Hepatocyte (in vitro differentiated cells): ENCODE results near the gene PRLHR. TPM values are rescaled to one million over a fixed set of nuclear protein-coding genes. Genes with fewer than 3 reads are reported as not detected.

Source experiments
- DNase-seq: peaks from one replicate; pipeline ENCODE4 v3.0.0-alpha.2; 2016; ENCODE audit warnings: low spot score
- H2AFZ ChIP-seq: fragments of 200-600 bp; sonication (generic); 2 replicates; pipeline ENCODE4 v1.6.0; 2016; ENCODE audit warnings: antibody characterized with exemption, mild to moderate bottlenecking
- H3K27ac ChIP-seq: fragments of 200-600 bp; sonication (generic); 2 replicates; pipeline ENCODE4 v1.5.1; 2016; ENCODE audit warnings: mild to moderate bottlenecking
- H3K27me3 ChIP-seq: fragments of 200-600 bp; sonication (generic); 2 replicates; pipeline ENCODE4 v1.6.1; 2016
- H3K36me3 ChIP-seq: fragments of 200-600 bp; sonication (generic); replicated peaks from 2 replicates; pipeline ENCODE4 v1.5.1; 2016; ENCODE audit warnings: low read depth; ENCODE audit not compliant: insufficient read depth
- H3K4me1 ChIP-seq: fragments of 200-600 bp; sonication (generic); 2 replicates; pipeline ENCODE4 v1.5.1; 2016; ENCODE audit warnings: mild to moderate bottlenecking, moderate library complexity; ENCODE audit not compliant: insufficient read depth
- H3K4me2 ChIP-seq: fragments of 200-600 bp; sonication (generic); 2 replicates; pipeline ENCODE4 v1.6.0; 2016
- H3K4me3 ChIP-seq: fragments of 200-600 bp; sonication (generic); 2 replicates; pipeline ENCODE4 v1.5.1; 2016; ENCODE audit warnings: mild to moderate bottlenecking
- H3K79me2 ChIP-seq: fragments of 200-600 bp; sonication (generic); 2 replicates; pipeline ENCODE4 v1.6.0; 2017; ENCODE audit warnings: mild to moderate bottlenecking
- H3K9me2 ChIP-seq: fragments of 200-600 bp; sonication (generic); replicated peaks from 2 replicates; pipeline ENCODE4 v1.6.0; 2017; ENCODE audit warnings: mild to moderate bottlenecking; ENCODE audit not compliant: insufficient read depth
- H3K9me3 ChIP-seq: fragments of 200-600 bp; sonication (generic); 2 replicates; pipeline ENCODE4 v1.5.1; 2016; ENCODE audit warnings: low read depth, mild to moderate bottlenecking
- H4K20me1 ChIP-seq: fragments of 200-600 bp; sonication (generic); 2 replicates; pipeline ENCODE4 v1.6.0; 2016; ENCODE audit warnings: mild to moderate bottlenecking; ENCODE audit not compliant: insufficient read depth, poor library complexity, severe bottlenecking
- EZH2 ChIP-seq: fragments of 200-600 bp; sonication (generic); IDR thresholded peaks from 2 replicates; pipeline ENCODE4 v1.6.1; 2016; ENCODE audit warnings: antibody characterized with exemption, mild to moderate bottlenecking, borderline replicate concordance
- EZH2phosphoT487 ChIP-seq: fragments of 200-600 bp; sonication (generic); IDR thresholded peaks from one replicate; pipeline ENCODE4 v1.6.1; 2018; ENCODE audit warnings: antibody characterized with exemption, mild to moderate bottlenecking, low read depth, moderate library complexity; ENCODE audit not compliant: unreplicated experiment, severe bottlenecking
- WGBS: methylation state at CpG from one replicate; pipeline ENCODE4 v1.1.6; 2016; ENCODE audit warnings: low lambda C conversion rate; ENCODE audit errors: missing lambda C conversion rate; 5-methylcytosine and 5-hydroxymethylcytosine counted together
- polyA plus RNA-seq: library from polyadenylated mRNA; unstranded; fragments of >200 nt; fragmentation: Nextera tagmentation; extraction: Ambion mirVana; gene quantifications from 2 replicates; pipeline ENCODE4 v1.2.1, GENCODE V29; 2016
- total RNA-seq: library from RNA; depleted of rRNA; stranded (reverse); fragments of >200 nt; gene quantifications from 2 replicates; pipeline ENCODE4 v1.2.3, GENCODE V29; 2014
- TF ChIP-seq, protein P1 (sequence below): fragments of 200-600 bp; sonication (generic); IDR thresholded peaks from 2 replicates; pipeline ENCODE4 v1.5.1; 2016; ENCODE audit warnings: antibody characterized with exemption, mild to moderate bottlenecking; ENCODE audit not compliant: poor library complexity

PRLHR gene
- total and polyA plus RNA-seq, 2 experiments from 2014 or later: not detected

- DNase-seq: no peak
- Histone ChIP-seq H3K4me2 (no peak overlapping the region), H4K20me1 (no peaks in the 10 kb centered on the region), H3K79me2 (no peaks in the 10 kb centered on the region), H2AFZ (no peak overlapping the region), H3K9me3 (no peaks in the 10 kb centered on the region), H3K36me3 (no peaks in the 10 kb centered on the region), H3K9me2 (no peaks in the 10 kb centered on the region), H3K27me3 (no peaks in the 10 kb centered on the region), H3K4me3 (no peak overlapping the region), H3K27ac (no peak overlapping the region), H3K4me1 (no peaks in the 10 kb centered on the region)
- WGBS: 80% methylated on average over 3 of the region's 3 CpGs
- TF ChIP-seq EZH2phosphoT487: no peak
- no peak for TF ChIP-seq EZH2
- TF ChIP-seq, protein P1, sequence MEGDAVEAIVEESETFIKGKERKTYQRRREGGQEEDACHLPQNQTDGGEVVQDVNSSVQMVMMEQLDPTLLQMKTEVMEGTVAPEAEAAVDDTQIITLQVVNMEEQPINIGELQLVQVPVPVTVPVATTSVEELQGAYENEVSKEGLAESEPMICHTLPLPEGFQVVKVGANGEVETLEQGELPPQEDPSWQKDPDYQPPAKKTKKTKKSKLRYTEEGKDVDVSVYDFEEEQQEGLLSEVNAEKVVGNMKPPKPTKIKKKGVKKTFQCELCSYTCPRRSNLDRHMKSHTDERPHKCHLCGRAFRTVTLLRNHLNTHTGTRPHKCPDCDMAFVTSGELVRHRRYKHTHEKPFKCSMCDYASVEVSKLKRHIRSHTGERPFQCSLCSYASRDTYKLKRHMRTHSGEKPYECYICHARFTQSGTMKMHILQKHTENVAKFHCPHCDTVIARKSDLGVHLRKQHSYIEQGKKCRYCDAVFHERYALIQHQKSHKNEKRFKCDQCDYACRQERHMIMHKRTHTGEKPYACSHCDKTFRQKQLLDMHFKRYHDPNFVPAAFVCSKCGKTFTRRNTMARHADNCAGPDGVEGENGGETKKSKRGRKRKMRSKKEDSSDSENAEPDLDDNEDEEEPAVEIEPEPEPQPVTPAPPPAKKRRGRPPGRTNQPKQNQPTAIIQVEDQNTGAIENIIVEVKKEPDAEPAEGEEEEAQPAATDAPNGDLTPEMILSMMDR: no peak
These were observed 31.3 kb downstream of the PRLHR start for GRCh38 chr10:118564114-118564513.

GRCh38 chr10:118563373-118563890 is 32.0 kb downstream of the PRLHR start:
- Histone ChIP-seq H3K4me1 (no peaks in the 10 kb centered on the region), H3K36me3 (no peaks in the 10 kb centered on the region), H3K27me3 (no peaks in the 10 kb centered on the region), H3K79me2 (no peaks in the 10 kb centered on the region), H3K9me3 (no peaks in the 10 kb centered on the region), H3K9me2 (no peaks in the 10 kb centered on the region), H3K4me3 (no peak overlapping the region), H3K27ac (no peak overlapping the region), H4K20me1 (no peaks in the 10 kb centered on the region), H3K4me2 (no peak overlapping the region), H2AFZ (no peak overlapping the region)
- TF ChIP-seq, protein P1: no peak
- no peak for TF ChIP-seq EZH2
- TF ChIP-seq EZH2phosphoT487: no peak
- DNase-seq: no peak
- 86% methylated on average over 3 of the region's 3 CpGs for WGBS

DNA sequence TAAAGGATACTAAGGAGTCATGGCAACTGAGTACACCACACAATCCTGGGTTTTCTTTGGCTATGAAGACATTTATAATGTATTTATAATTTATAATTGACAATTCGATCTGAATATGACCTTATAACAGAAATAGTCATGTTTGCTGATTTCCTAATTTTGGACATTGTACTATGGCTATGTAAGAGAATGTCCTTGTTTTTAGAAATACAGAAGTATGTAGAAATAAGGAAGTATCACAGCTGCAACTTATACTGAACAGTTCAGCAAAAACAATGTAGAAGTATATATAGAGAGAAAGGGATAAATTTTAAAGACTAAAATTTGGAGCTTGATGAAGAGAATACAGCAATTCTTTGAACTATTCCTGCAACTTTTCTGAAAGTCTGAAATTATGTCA is 32.6 kb downstream of the PRLHR start:
- H4K20me1 ChIP-seq: no peaks in the 10 kb centered on the region
- WGBS: 88% methylated on average over 1 of the region's 1 CpG
- H3K27ac ChIP-seq: no peak overlapping the region
- no peaks in the 10 kb centered on the region for H3K36me3 ChIP-seq
- no peaks in the 10 kb centered on the region for H3K9me2 ChIP-seq
- no peak overlapping the region for H3K4me2 ChIP-seq
- no peaks in the 10 kb centered on the region for H3K27me3 ChIP-seq
- no peaks in the 10 kb centered on the region for H3K9me3 ChIP-seq
- H2AFZ ChIP-seq: no peak overlapping the region
- TF ChIP-seq EZH2: no peak
- TF ChIP-seq, protein P1: no peak
- TF ChIP-seq EZH2phosphoT487: no peak
- no peaks in the 10 kb centered on the region for H3K79me2 ChIP-seq
- DNase-seq: no peak
- H3K4me1 ChIP-seq: no peaks in the 10 kb centered on the region
- H3K4me3 ChIP-seq: no peak overlapping the region

DNA sequence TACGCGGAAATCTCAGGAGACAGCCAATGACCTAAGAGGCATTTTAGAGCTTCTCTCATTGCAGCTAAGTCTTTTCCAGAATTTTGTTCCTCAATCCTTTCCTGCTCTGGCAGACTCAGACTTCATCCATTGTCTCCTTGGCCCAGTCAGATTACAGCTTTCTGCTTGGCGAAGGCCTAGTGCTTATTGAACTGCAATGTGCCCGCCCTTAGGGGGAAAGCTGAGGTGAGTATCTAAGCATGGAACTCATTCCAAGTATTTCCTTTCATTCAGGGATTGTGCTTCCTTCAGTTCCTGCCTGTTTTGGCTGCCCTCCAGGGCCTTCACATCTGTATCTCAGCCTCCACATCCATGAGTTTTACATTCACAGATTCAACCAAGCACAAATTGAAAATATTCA is 37.5 kb downstream of the PRLHR start:
- 58% methylated on average over 4 of the region's 4 CpGs for WGBS
- no peaks in the 10 kb centered on the region for H3K79me2 ChIP-seq
- no peaks in the 10 kb centered on the region for H3K9me3 ChIP-seq
- no peak overlapping the region for H3K4me2 ChIP-seq
- H2AFZ ChIP-seq: no peak overlapping the region
- no peaks in the 10 kb centered on the region for H3K4me1 ChIP-seq
- H3K36me3 ChIP-seq: no peaks in the 10 kb centered on the region
- H3K27me3 ChIP-seq: peaks cover 5% of the 10 kb centered on the region
- no peak for DNase-seq
- H3K4me3 ChIP-seq: no peak overlapping the region
- H3K27ac ChIP-seq: no peak overlapping the region
- TF ChIP-seq EZH2phosphoT487: no peak
- TF ChIP-seq, protein P1: no peak
- no peak for TF ChIP-seq EZH2
- no peaks in the 10 kb centered on the region for H3K9me2 ChIP-seq
- no peaks in the 10 kb centered on the region for H4K20me1 ChIP-seq
